Ectodermal cell (in vitro differentiated cells): Measurements from ENCODE around the gene CEP128.

Experiments
- H3K27ac ChIP-seq: 2 replicates; pipeline ENCODE4 v1.7.0; 2013; ENCODE audit warnings: mild to moderate bottlenecking, low read depth, low read length; ENCODE audit not compliant: insufficient read depth, poor library complexity, severe bottlenecking
- H3K27me3 ChIP-seq: 2 replicates; pipeline ENCODE4 v1.7.0; 2013; ENCODE audit warnings: mild to moderate bottlenecking, low read length; ENCODE audit not compliant: insufficient read depth, control insufficient read depth, poor library complexity, severe bottlenecking
- H3K36me3 ChIP-seq: one replicate; pipeline ENCODE4 v1.7.0; 2013; ENCODE audit warnings: low read length; ENCODE audit not compliant: control insufficient read depth, insufficient read depth
- H3K4me1 ChIP-seq: one replicate; pipeline ENCODE4 v1.7.0; 2013; ENCODE audit warnings: low read length; ENCODE audit not compliant: control insufficient read depth, insufficient read depth
- H3K4me3 ChIP-seq: 2 replicates; pipeline ENCODE4 v1.7.0; 2013; ENCODE audit warnings: low read depth, low read length, control low read depth; ENCODE audit not compliant: insufficient read depth
- H3K9me3 ChIP-seq: 2 replicates; pipeline ENCODE4 v1.7.0; 2013; ENCODE audit warnings: mild to moderate bottlenecking, low read length, moderate library complexity; ENCODE audit not compliant: control insufficient read depth
- WGBS, 2 experiments: methylation state at CpG; one replicate each; pipeline ENCODE4 v1.1.7; 2013; ENCODE audit warnings: missing lambda C conversion rate in 2 of 2; 5-methylcytosine and 5-hydroxymethylcytosine counted together

Gene CEP128

GRCh38 chr14:80634106-80634758 lies 307.3 kb downstream of the CEP128 start:
- Histone ChIP-seq H3K27me3 (no peaks in the 10 kb centered on the region), H3K27ac (no peak overlapping the region), H3K9me3 (no peaks in the 10 kb centered on the region), H3K4me3 (no peak overlapping the region), H3K4me1 (no peaks in the 10 kb centered on the region), H3K36me3 (no peaks in the 10 kb centered on the region)
- 93% methylated on average over 1 to 2 of the region's 3 CpGs for WGBS, 2 experiments

- Histone ChIP-seq H3K4me3 (no peak overlapping the region), H3K27ac (no peak overlapping the region), H3K4me1 (no peaks in the 10 kb centered on the region), H3K27me3 (no peaks in the 10 kb centered on the region), H3K36me3 (no peaks in the 10 kb centered on the region), H3K9me3 (no peaks in the 10 kb centered on the region)
These were observed 311.9 kb downstream of the CEP128 start for GRCh38 chr14:80629606-80630005.

GRCh38 chr14:80628547-80628946 lies 313.0 kb downstream of the CEP128 start:
- Histone ChIP-seq H3K36me3 (no peaks in the 10 kb centered on the region), H3K27me3 (no peaks in the 10 kb centered on the region), H3K4me1 (no peaks in the 10 kb centered on the region), H3K9me3 (no peaks in the 10 kb centered on the region), H3K4me3 (no peak overlapping the region), H3K27ac (no peak overlapping the region)
- 90 to 94% methylated on average over 5 to 6 of the region's 6 CpGs for WGBS, 2 experiments

GRCh38 chr14:80627745-80628144 lies 313.8 kb downstream of the CEP128 start:
- no peaks in the 10 kb centered on the region for H3K36me3 ChIP-seq
- no peaks in the 10 kb centered on the region for H3K9me3 ChIP-seq
- 89 to 90% methylated on average over 2 of the region's 2 CpGs for WGBS, 2 experiments
- no peaks in the 10 kb centered on the region for H3K4me1 ChIP-seq
- H3K27ac ChIP-seq, result no peak overlapping the region
- no peak overlapping the region for H3K4me3 ChIP-seq
- H3K27me3 ChIP-seq, result no peaks in the 10 kb centered on the region

GRCh38 chr14:80624581-80624980 lies 317.0 kb downstream of the CEP128 start:
- Histone ChIP-seq H3K9me3 (no peaks in the 10 kb centered on the region), H3K27ac (no peak overlapping the region), H3K36me3 (no peaks in the 10 kb centered on the region), H3K4me3 (no peak overlapping the region), H3K27me3 (no peaks in the 10 kb centered on the region), H3K4me1 (no peaks in the 10 kb centered on the region)
- WGBS, 2 experiments, result 67 to 83% methylated on average over 1 of the region's 1 CpG

- H3K27me3 ChIP-seq, result no peaks in the 10 kb centered on the region
- no peaks in the 10 kb centered on the region for H3K9me3 ChIP-seq
- no peaks in the 10 kb centered on the region for H3K4me1 ChIP-seq
- no peaks in the 10 kb centered on the region for H3K36me3 ChIP-seq
- H3K27ac ChIP-seq, result no peak overlapping the region
- 84 to 98% methylated on average over 2 to 3 of the region's 3 CpGs for WGBS, 2 experiments
- no peak overlapping the region for H3K4me3 ChIP-seq
These were observed 319.8 kb downstream of the CEP128 start for GRCh38 chr14:80621701-80622100.

- WGBS, 2 experiments, result 100% methylated on average over 1 of the region's 1 CpG
- no peaks in the 10 kb centered on the region for H3K9me3 ChIP-seq
- H3K4me3 ChIP-seq, result no peak overlapping the region
These were observed 321.1 kb downstream of the CEP128 start for GRCh38 chr14:80620434-80620833.

GRCh38 chr14:80618751-80619329 lies 322.7 kb downstream of the CEP128 start:
- Histone ChIP-seq H3K9me3 (no peaks in the 10 kb centered on the region), H3K4me1 (no peaks in the 10 kb centered on the region), H3K27ac (no peak overlapping the region), H3K4me3 (no peak overlapping the region), H3K36me3 (no peaks in the 10 kb centered on the region), H3K27me3 (no peaks in the 10 kb centered on the region)
- 91 to 97% methylated on average over 4 of the region's 4 CpGs for WGBS, 2 experiments

More at GRCh38 chr14:80620434-80620833, 321.1 kb downstream of the CEP128 start:
- H3K27ac ChIP-seq, result no peak overlapping the region
- H3K36me3 ChIP-seq, result no peaks in the 10 kb centered on the region
- no peaks in the 10 kb centered on the region for H3K4me1 ChIP-seq
- no peaks in the 10 kb centered on the region for H3K27me3 ChIP-seq

- H3K36me3 ChIP-seq, result no peaks in the 10 kb centered on the region
- no peaks in the 10 kb centered on the region for H3K4me1 ChIP-seq
- no peak overlapping the region for H3K4me3 ChIP-seq
- WGBS, 2 experiments, result 90 to 96% methylated on average over 4 of the region's 4 CpGs
- H3K9me3 ChIP-seq, result no peaks in the 10 kb centered on the region
- no peaks in the 10 kb centered on the region for H3K27me3 ChIP-seq
- H3K27ac ChIP-seq, result no peak overlapping the region
These were observed 325.7 kb downstream of the CEP128 start for GRCh38 chr14:80615831-80616230.

- Histone ChIP-seq H3K4me3 (no peak overlapping the region), H3K9me3 (no peaks in the 10 kb centered on the region), H3K27ac (no peak overlapping the region), H3K36me3 (no peaks in the 10 kb centered on the region), H3K4me1 (no peaks in the 10 kb centered on the region), H3K27me3 (no peaks in the 10 kb centered on the region)
These were observed 332.5 kb downstream of the CEP128 start for GRCh38 chr14:80609055-80609454.
